Sigmoid colon (tissue), 4 donors: ENCODE measurements around the gene DCAF8L1.

Experiments
- CTCF ChIP-seq, 4 experiments: fragments of 450-650 bp in 3 of 4; fragments of 200-600 bp in 1 of 4; IDR thresholded peaks; one replicate each; pipeline ENCODE4 v1.5.1; 2016 to 2019; ENCODE audit warnings: antibody characterized with exemption in 4 of 4, mild to moderate bottlenecking in 3 of 4, moderate library complexity in 2 of 4
- EP300 ChIP-seq, 4 donors: sonication (generic); formaldehyde crosslinking; IDR thresholded peaks; one replicate each; pipeline ENCODE4 v1.6.1; 2017; ENCODE audit warnings: antibody characterized with exemption in 4 of 4
- POLR2A ChIP-seq, 2 donors: fragments of 450-650 bp; IDR thresholded peaks; one replicate each; pipeline ENCODE4 v1.6.1; 2016; ENCODE audit warnings: antibody characterized with exemption in 2 of 2, mild to moderate bottlenecking in 2 of 2, moderate library complexity in 2 of 2
- POLR2AphosphoS5 ChIP-seq, 4 donors: sonication (generic); formaldehyde crosslinking; IDR thresholded peaks; one replicate each; pipeline ENCODE4 v1.6.1; 2017; ENCODE audit warnings: antibody characterized with exemption in 4 of 4

- TF ChIP-seq CTCF (IDR thresholded peaks at IDR 0.05) (no peak), POLR2A (IDR thresholded peaks at IDR 0.05) (no peak), POLR2AphosphoS5 (IDR thresholded peaks at IDR 0.05) (no peak), EP300 (IDR thresholded peaks at IDR 0.05) (no peak)
Observed at GRCh38 chrX:27995611-27996010, 14.4 kb upstream of the DCAF8L1 start.
